Measurements from ENCODE around the gene MSRB3.

MSRB3 gene

GRCh38 chr12:65430571-65431306 lies 152.3 kb downstream of the MSRB3 start:
- no peak overlapping the region for H3K9ac ChIP-seq
- H3K4me2 ChIP-seq: no peak overlapping the region

GRCh38 chr12:65432114-65432513 lies 153.6 kb downstream of the MSRB3 start:
- no peaks in the 10 kb centered on the region for H3K27me3 ChIP-seq (ENCODE audit: insufficient read depth, low read depth)
- no peaks in the 10 kb centered on the region for H3K4me1 ChIP-seq (ENCODE audit: low read depth, poor library complexity, severe bottlenecking)
- no peak overlapping the region for H3K27ac ChIP-seq

More at GRCh38 chr12:65430571-65431306, 152.3 kb downstream of the MSRB3 start:
- H4K20me1 ChIP-seq (ENCODE audit: insufficient read depth): no peaks in the 10 kb centered on the region
- no peaks in the 10 kb centered on the region for H3K36me3 ChIP-seq (ENCODE audit: insufficient read depth)
- H3K79me2 ChIP-seq (ENCODE audit: insufficient read depth, low read depth): no peaks in the 10 kb centered on the region
- TF ChIP-seq CTCF (conservative IDR thresholded peaks at IDR 0.05; ENCODE audit: low read depth, low read length): no peak
- no peak overlapping the region for H2AFZ ChIP-seq (ENCODE audit: low read depth)
- H3K4me1 ChIP-seq (ENCODE audit: low read depth, poor library complexity, severe bottlenecking): no peaks in the 10 kb centered on the region
- H3K4me3 ChIP-seq (IDR thresholded peaks at IDR 0.05; ENCODE audit: insufficient read depth, low read depth, low read length): no peak overlapping the region
- H3K27ac ChIP-seq: no peak overlapping the region
- H3K27me3 ChIP-seq (ENCODE audit: insufficient read depth, low read depth): no peaks in the 10 kb centered on the region

GRCh38 chr12:65432651-65433050 lies 154.2 kb downstream of the MSRB3 start:
- Histone ChIP-seq H3K9ac (no peak overlapping the region), H3K79me2 (ENCODE audit: insufficient read depth, low read depth) (no peaks in the 10 kb centered on the region), H3K27me3 (ENCODE audit: insufficient read depth, low read depth) (no peaks in the 10 kb centered on the region), H4K20me1 (ENCODE audit: insufficient read depth) (no peaks in the 10 kb centered on the region), H3K36me3 (ENCODE audit: insufficient read depth) (no peaks in the 10 kb centered on the region), H3K4me2 (no peak overlapping the region), H3K4me1 (ENCODE audit: low read depth, poor library complexity, severe bottlenecking) (no peaks in the 10 kb centered on the region), H3K27ac (no peak overlapping the region), H2AFZ (ENCODE audit: low read depth) (no peak overlapping the region), H3K4me3 (IDR thresholded peaks at IDR 0.05; ENCODE audit: insufficient read depth, low read depth, low read length) (no peak overlapping the region)
- TF ChIP-seq CTCF (conservative IDR thresholded peaks at IDR 0.05; ENCODE audit: low read depth, low read length): no peak

More at GRCh38 chr12:65432114-65432513, 153.6 kb downstream of the MSRB3 start:
- Histone ChIP-seq H2AFZ (ENCODE audit: low read depth) (no peak overlapping the region), H3K4me3 (IDR thresholded peaks at IDR 0.05; ENCODE audit: insufficient read depth, low read depth, low read length) (no peak overlapping the region), H3K79me2 (ENCODE audit: insufficient read depth, low read depth) (no peaks in the 10 kb centered on the region), H3K36me3 (ENCODE audit: insufficient read depth) (no peaks in the 10 kb centered on the region), H4K20me1 (ENCODE audit: insufficient read depth) (no peaks in the 10 kb centered on the region), H3K9ac (no peak overlapping the region), H3K4me2 (no peak overlapping the region)
- TF ChIP-seq CTCF (conservative IDR thresholded peaks at IDR 0.05; ENCODE audit: low read depth, low read length): no peak

- no peak overlapping the region for H3K4me2 ChIP-seq
- no peak overlapping the region for H3K4me3 ChIP-seq (IDR thresholded peaks at IDR 0.05; ENCODE audit: insufficient read depth, low read depth, low read length)
- no peaks in the 10 kb centered on the region for H3K36me3 ChIP-seq (ENCODE audit: insufficient read depth)
- no peak overlapping the region for H3K27ac ChIP-seq
- TF ChIP-seq CTCF (conservative IDR thresholded peaks at IDR 0.05; ENCODE audit: low read depth, low read length): no peak
- no peaks in the 10 kb centered on the region for H3K4me1 ChIP-seq (ENCODE audit: low read depth, poor library complexity, severe bottlenecking)
- no peaks in the 10 kb centered on the region for H4K20me1 ChIP-seq (ENCODE audit: insufficient read depth)
- no peaks in the 10 kb centered on the region for H3K27me3 ChIP-seq (ENCODE audit: insufficient read depth, low read depth)
- H3K79me2 ChIP-seq (ENCODE audit: insufficient read depth, low read depth): no peaks in the 10 kb centered on the region
- no peak overlapping the region for H2AFZ ChIP-seq (ENCODE audit: low read depth)
- H3K9ac ChIP-seq: no peak overlapping the region
These were observed 156.3 kb downstream of the MSRB3 start for GRCh38 chr12:65434737-65435136.
